Measurements from ENCODE around the gene MRPL48. TPM values are rescaled to one million over a fixed set of nuclear protein-coding genes. Genes with fewer than 3 reads are reported as not detected.

MRPL48 gene
- total RNA-seq, 1 experiment from 2014 or later: 66.8 TPM

DNA sequence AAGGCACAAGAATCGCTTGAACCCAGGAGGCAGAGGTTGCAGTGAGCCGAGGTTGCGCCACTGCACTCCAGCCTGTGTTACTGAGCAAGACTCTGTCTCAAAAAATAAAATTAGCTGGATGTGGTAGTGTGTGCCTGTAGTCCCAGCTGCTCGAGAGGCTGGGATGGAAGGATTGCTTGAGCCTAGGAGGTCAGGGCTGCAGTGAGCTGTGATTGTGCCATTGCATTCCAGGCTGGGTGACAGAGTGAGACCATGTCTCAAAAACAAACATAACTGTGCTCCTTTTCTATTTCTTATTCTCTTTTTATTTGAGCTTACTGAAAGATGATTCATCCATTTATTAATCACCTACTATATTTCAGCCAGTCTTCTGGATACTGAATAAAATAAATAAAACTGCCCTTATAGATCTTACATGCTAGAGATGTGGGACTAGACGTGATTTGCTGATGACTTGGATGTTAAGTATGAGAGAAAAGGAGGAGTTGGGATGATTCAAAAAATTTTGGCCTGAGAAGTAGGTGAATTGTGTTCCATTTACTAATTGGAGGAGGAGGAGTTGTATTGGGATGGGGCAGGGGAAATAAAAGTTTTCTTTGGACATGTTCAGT is 107.2 kb downstream of the MRPL48 start:
- BruUV-seq (replicated peaks): no TSS peak
- CTCF ChIA-PET: no interaction called here

More for the DNA sequence above, 107.2 kb downstream of the MRPL48 start:
- ATAC-seq (no peak), DNase-seq (ENCODE audit: low read depth, low spot score) (no peak)
- Histone ChIP-seq H3K4me3 (replicated peaks in 1 of 2; ENCODE audit: low read depth in 1 of 2, low read length in 2 of 2) (no peak overlapping the region), H3K4me2 (ENCODE audit: low read length) (no peak overlapping the region), H3K9me3 (ENCODE audit: control insufficient read depth in 1 of 2, insufficient read depth in 1 of 2, low read depth in 1 of 2, low read length in 2 of 2) (no peaks in the 10 kb centered on the region), H3K9me2 (ENCODE audit: insufficient read depth) (no peaks in the 10 kb centered on the region), H2AFZ (ENCODE audit: low read depth, low read length, poor library complexity, severe bottlenecking) (no peak overlapping the region), H3K36me3 (ENCODE audit: control insufficient read depth in 1 of 2, insufficient read depth in 2 of 2, low read length in 2 of 2) (no peaks in the 10 kb centered on the region), H3K9ac (ENCODE audit: low read length) (no peak overlapping the region), H3K79me2 (ENCODE audit: insufficient read depth, low read length) (no peaks in the 10 kb centered on the region), H4K20me1 (ENCODE audit: insufficient read depth) (no peaks in the 10 kb centered on the region), H3K27ac (ENCODE audit: low read depth, low read length) (no peak overlapping the region), H3K4me1 (ENCODE audit: control insufficient read depth in 1 of 2, insufficient read depth in 2 of 2, low read length in 2 of 2) (no peaks in the 10 kb centered on the region), H3K27me3 (ENCODE audit: insufficient read depth, low read length) (no peaks in the 10 kb centered on the region)
- RAD21 ChIA-PET (ENCODE audit: low non-redundant PET in 1 of 2, low total read pairs in 2 of 2, uncharacterized antibody in 2 of 2, unreplicated experiment in 2 of 2): no interaction called here
- TF ChIP-seq ZFX (IDR thresholded peaks at IDR 0.05) (no peak), POLR2A (IDR thresholded peaks at IDR 0.05; ENCODE audit: borderline replicate concordance, extremely low read depth, insufficient read depth, insufficient read length) (no peak), CBX3 (IDR thresholded peaks at IDR 0.05; ENCODE audit: low read depth) (no peak), SRF (IDR thresholded peaks at IDR 0.05; ENCODE audit: low read depth) (no peak), RAD21 (IDR thresholded peaks at IDR 0.05; ENCODE audit: low read depth) (no peak), EZH2phosphoT487 (IDR thresholded peaks at IDR 0.05; ENCODE audit: borderline replicate concordance) (no peak), ELF1 (IDR thresholded peaks at IDR 0.05; ENCODE audit: borderline replicate concordance, low read depth) (no peak), FOSL1 (IDR thresholded peaks at IDR 0.05; ENCODE audit: low read depth) (no peak), JUND (IDR thresholded peaks at IDR 0.05) (no peak), EZH2 (IDR thresholded peaks at IDR 0.05) (no peak), EGR1 (IDR thresholded peaks at IDR 0.05; ENCODE audit: low read depth) (no peak)
- TF ChIP-seq, protein P1, sequence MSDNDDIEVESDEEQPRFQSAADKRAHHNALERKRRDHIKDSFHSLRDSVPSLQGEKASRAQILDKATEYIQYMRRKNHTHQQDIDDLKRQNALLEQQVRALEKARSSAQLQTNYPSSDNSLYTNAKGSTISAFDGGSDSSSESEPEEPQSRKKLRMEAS (IDR thresholded peaks at IDR 0.05): no peak
- TF ChIP-seq, protein P2, sequence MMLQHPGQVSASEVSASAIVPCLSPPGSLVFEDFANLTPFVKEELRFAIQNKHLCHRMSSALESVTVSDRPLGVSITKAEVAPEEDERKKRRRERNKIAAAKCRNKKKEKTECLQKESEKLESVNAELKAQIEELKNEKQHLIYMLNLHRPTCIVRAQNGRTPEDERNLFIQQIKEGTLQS (IDR thresholded peaks at IDR 0.05): no peak
- TF ChIP-seq, protein P3, sequence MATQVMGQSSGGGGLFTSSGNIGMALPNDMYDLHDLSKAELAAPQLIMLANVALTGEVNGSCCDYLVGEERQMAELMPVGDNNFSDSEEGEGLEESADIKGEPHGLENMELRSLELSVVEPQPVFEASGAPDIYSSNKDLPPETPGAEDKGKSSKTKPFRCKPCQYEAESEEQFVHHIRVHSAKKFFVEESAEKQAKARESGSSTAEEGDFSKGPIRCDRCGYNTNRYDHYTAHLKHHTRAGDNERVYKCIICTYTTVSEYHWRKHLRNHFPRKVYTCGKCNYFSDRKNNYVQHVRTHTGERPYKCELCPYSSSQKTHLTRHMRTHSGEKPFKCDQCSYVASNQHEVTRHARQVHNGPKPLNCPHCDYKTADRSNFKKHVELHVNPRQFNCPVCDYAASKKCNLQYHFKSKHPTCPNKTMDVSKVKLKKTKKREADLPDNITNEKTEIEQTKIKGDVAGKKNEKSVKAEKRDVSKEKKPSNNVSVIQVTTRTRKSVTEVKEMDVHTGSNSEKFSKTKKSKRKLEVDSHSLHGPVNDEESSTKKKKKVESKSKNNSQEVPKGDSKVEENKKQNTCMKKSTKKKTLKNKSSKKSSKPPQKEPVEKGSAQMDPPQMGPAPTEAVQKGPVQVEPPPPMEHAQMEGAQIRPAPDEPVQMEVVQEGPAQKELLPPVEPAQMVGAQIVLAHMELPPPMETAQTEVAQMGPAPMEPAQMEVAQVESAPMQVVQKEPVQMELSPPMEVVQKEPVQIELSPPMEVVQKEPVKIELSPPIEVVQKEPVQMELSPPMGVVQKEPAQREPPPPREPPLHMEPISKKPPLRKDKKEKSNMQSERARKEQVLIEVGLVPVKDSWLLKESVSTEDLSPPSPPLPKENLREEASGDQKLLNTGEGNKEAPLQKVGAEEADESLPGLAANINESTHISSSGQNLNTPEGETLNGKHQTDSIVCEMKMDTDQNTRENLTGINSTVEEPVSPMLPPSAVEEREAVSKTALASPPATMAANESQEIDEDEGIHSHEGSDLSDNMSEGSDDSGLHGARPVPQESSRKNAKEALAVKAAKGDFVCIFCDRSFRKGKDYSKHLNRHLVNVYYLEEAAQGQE (IDR thresholded peaks at IDR 0.05; ENCODE audit: low read depth): no peak
- TF ChIP-seq, protein P4, sequence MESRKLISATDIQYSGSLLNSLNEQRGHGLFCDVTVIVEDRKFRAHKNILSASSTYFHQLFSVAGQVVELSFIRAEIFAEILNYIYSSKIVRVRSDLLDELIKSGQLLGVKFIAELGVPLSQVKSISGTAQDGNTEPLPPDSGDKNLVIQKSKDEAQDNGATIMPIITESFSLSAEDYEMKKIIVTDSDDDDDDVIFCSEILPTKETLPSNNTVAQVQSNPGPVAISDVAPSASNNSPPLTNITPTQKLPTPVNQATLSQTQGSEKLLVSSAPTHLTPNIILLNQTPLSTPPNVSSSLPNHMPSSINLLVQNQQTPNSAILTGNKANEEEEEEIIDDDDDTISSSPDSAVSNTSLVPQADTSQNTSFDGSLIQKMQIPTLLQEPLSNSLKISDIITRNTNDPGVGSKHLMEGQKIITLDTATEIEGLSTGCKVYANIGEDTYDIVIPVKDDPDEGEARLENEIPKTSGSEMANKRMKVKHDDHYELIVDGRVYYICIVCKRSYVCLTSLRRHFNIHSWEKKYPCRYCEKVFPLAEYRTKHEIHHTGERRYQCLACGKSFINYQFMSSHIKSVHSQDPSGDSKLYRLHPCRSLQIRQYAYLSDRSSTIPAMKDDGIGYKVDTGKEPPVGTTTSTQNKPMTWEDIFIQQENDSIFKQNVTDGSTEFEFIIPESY (IDR thresholded peaks at IDR 0.05; ENCODE audit: extremely low read depth, insufficient replicate concordance, low read length): no peak
- intact Hi-C loops (cut with micrococcal nuclease): no loop called here
- POLR2A ChIA-PET: no interaction called here
